Stimulated activated CD8-positive, alpha-beta memory T cell treated with anti-CD3 and anti-CD28 coated beads, Interleukin-7, amount 100 ng/mL, for 1 hour (primary cell): ENCODE results near the gene GRPEL1.

Experiments
- DNase-seq, 2 donors: peaks; one replicate each; pipeline ENCODE4 v3.0.0-alpha.2; 2020; ENCODE audit warnings: low read depth in 2 of 2

Gene GRPEL1

DNA sequence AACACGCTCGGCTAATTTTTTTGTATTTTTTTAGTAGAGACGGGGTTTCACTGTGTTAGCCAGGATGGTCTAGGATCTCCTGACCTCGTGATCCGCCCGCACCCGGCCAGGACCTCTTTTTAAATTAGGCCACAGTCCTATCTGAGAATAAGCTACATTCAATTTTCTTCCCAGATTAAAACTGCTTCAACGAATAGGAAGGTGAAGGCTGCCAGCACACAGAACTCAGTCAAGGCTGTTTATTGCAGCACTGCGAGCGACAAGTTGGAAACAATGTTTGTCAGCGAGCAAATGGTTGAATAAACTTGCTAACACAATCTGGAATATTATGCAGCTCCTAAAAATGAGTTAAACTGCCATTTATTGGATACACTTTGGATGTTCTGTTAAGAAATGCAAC lies 1.9 kb downstream of the GRPEL1 start:
- DNase-seq = no peak

DNA sequence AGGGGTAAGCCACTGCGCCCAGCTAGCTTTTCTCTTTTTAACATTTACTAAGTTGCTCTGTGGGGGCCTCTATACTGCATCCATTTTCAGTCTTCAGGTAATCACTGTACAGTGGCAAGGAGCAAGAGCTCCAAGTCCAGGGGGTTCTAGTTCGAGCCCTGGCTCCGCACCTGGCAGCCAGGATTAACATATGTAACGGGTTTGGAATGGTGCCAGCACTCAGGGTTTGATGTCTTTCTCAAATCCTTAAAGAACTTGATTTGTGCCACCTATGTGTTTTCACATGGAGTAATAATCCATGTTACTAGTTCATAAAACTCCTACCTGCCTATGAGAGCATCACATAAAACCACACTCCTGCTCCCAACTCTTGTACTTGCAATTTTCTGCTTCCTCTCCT lies 4.5 kb downstream of the GRPEL1 start:
- no peak for DNase-seq

DNA sequence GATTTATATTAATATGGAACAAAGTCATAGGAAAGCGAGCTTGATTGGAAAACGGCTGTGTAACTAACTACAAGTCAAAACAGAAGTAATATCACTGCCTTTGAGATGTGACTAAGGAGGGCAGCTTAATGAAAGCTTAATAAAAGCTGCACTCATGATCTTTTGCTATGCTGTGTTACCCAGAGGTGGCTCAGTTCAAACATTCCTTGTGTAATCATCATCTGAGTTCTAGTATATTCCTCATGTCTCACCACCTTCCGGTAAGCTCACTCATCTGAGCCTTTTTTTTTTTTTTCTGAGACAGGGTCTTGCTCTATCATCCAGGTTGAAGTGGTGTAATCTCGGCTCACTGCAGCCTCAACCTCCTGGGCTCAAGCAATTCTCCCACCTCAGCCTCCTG lies 5.0 kb downstream of the GRPEL1 start:
- DNase-seq = no peak

DNA sequence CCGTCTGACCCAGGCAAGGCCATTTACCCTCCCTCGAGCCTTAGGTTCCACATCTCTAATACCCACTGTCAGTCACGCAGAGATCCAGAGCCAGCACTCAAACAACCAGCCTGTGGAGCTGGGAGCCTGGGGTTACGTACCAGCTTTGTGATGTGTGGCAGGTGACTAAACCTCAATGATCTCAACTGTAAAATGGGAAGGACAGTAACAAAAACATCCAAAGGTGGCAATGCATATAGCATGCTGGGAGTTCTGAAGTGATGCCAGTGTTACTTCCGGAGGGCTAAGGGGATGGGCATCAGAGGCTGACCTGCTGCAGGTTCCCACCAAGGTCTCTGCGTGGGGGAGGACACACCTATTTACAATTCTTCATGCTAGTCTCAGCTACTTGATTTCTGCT lies 6.0 kb downstream of the GRPEL1 start:
- no peak for DNase-seq

DNA sequence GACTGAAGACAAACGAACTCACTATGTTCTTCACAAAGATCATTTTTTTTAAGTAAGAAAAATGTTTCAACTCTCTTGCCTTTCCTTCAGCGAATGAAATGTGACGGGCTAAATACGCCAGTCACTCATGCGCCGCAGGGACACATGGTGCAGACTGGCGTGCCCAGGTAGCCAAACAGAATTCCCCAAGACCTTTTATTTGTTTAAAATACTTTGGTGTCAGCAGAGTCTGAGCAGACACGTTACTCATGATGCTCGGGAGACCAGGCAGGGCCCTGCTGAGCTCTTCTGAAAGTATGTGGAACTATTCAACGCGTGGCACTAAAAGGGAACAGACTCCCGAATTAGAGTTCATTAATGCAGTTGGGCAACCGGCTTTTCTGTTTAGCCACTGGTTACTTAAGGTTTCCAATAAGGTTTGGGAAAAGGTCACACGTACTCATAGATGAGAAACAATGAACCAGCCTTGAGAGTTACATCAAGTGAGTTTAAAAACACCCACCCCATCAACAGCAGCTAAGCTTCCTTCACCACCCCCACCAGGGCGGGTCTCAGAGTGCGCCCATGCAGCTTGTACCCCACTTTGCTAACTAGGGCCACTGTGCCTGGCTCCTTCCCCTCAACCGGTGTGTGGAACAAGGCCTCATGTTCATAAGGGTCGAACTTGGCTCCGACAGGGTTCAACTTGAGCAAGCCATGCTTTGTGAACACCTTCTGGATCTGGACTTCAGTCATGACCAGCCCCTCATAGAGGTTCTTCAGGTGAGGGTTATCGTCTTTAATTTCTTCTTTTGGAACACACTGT lies 7.3 kb downstream of the GRPEL1 start:
- no peak for DNase-seq

DNA sequence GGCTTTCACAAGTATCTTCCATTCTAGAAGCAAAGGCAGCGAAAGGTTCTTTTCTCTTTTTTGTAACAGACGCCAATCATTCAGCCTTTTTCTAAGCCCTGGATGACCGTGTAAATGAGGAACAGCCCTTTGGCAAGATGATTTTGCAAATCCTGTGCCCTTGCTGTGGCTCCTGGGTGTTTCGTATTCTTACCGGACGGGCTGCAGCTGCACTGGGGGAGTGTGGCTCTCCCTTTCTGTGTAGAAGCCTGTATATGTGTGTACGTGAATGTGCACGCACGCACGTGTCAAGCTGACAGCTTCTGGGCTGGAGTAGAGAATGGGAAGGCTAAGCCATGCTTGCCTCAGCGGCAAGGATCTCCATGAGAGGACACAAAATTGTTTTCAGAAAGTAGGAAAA lies 8.2 kb downstream of the GRPEL1 start:
- DNase-seq = no peak

DNA sequence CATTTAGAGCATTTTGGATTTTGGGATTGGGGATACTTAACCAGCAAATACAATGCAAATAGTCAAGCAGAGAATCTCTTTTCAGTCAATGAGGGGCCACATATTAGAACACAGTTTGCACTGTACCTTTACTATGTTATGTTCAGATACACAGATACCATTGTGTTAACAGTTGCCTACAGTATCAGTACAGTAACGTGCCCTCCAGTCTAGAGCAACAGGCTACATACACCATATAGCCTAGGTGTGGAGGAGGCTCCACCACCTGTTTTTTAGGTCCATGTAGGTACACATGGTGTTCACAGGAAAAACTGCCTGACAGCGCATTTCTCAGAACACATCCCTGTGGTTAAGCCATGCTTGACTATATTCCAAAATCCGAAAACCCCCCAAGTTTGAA lies 9.1 kb downstream of the GRPEL1 start:
- no peak for DNase-seq

DNA sequence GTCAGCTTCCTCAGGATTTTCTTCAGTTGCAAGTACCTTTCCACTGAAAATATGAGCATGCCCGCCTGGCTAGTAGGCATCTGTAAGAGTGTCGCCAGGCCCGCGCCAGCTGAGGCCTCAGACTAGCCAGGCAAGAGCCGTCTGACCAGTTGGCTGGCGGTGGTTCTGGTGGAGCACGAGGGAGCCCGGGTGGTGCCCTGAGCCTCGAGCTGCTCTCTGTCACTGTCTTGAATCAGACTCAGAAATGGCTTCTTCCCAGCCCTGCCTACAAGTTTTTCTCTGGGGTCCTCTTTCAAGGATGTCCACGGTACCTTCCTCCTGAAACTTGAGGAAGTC lies 11.9 kb downstream of the GRPEL1 start:
- DNase-seq = no peak

DNA sequence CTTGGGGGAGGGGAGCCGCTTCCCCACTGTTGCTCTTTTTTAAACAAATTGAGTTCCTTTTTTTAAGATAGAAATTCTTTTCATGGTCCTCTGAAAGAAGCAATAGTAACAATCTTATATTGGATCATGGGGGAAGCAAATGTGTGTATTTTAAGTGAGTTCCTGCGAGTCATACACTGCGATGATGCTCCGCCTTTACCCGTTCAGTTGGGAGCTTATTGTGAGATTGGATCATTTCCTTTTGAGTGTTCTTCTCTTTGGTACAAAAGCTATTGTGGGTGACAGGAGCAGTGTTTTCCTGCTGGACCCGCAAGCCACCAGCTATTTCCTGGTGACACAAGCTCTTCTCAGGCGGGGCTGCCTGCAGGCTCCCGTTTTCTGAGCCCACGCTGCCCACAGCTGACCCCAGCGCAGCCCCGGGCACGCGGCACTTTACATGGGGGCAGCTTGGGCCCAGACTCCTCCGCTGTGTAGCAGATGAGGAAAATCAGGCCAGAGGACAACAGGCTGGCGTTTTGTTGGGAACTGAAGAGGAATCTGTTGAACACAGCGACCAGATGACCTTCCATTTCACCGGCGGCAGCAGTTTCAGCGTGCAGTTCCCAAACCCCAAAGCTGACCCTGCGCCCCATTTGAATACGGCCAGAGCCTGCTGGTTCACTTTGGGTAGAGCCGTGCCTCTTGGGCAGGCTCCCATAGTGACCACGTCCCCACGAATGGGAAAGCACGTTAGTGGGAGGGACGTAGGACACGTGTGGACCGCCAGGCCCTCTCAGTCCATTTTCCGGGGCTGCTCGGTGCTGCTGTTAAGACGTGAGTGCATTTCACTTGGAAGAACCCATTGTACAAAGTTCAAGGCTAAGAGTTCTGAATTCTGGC lies 12.5 kb downstream of the GRPEL1 start:
- DNase-seq = no peak

DNA sequence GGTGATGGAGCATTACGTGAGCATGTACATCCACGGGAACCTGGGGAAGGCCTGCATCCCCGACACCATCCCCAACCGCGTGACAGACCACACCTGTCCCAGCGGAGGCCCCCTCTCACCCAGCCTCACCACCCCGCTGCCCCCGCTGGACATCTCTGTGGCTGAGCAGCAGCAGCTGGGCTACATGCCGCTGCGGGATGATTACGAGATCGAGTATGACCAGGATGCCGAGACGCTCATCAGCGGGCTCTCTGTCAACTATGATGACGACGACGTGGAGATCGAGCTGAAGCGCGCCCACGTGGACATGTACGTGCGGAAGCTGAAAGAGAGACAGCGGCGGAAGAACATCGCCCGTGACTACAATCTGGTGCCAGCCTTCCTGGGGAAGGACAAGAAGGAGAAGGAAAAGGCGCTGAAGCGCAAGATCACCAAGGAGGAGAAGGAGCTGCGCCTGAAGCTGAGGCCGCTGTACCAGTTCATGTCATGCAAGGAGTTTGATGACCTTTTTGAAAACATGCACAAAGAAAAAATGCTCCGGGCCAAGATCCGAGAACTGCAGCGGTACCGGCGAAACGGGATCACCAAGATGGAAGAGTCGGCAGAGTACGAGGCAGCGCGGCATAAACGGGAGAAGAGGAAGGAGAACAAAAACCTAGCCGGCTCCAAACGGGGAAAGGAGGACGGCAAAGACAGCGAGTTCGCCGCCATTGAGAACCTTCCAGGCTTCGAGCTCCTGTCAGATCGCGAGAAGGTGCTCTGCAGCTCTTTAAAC lies 13.6 kb downstream of the GRPEL1 start:
- DNase-seq = no peak

DNA sequence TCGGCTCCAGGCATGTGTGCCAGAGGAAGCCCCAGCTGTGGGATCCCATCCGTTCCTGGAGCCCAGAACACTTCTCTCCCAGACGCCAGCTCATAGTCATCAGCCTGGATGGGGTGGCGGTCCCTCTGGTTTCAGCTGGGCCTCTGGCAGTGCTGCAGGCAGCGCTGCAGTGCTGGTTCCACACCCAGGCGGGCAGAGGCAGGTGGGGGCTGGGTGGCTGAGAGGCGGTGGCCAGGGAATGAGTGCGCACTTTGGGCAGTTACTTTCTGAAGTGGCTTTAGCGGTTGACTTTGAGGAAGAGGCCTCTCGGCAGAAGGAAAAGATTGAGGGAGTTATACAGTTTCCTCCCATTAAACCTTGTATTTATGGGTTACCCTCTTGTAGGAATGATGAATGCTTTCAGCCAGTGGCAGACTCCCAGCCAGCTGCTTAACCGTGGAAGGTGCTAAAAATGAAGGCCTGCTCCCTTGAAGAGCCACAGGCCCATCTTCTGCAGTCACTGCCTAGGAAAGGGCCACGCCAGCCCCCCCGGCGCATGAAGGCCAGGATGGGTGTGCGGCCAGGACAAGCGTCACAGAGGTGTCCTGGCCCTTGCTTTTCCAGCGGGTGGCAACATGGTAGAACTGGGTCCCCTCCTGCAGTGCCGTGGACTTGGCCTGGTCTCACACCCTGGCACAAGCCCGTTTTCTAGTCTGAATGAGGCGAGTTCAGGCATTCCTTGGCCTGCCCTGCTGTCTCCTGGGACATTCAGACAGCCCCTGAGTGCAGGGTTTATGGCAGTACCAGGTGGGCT lies 14.7 kb downstream of the GRPEL1 start:
- no peak for DNase-seq

DNA sequence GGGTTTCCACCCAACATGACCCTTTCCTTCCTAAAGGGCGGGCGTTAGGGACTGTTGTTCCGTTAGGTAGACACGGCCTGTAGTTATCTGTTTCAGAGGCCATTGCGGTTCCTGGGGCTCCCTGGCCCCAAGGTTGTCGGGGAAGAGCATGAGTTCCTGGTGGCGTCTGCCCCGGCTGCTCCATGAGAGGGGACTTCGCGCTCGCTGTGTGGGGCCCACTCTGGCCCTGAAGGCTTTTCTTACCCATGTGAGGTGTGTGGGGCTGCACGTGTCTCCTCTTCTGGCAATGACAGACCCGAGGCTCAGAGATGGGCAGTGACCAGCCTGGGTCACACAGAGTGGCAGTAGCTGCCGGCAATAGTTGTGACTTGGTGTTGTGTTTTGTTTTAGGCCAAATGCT lies 15.6 kb downstream of the GRPEL1 start:
- DNase-seq = no peak

DNA sequence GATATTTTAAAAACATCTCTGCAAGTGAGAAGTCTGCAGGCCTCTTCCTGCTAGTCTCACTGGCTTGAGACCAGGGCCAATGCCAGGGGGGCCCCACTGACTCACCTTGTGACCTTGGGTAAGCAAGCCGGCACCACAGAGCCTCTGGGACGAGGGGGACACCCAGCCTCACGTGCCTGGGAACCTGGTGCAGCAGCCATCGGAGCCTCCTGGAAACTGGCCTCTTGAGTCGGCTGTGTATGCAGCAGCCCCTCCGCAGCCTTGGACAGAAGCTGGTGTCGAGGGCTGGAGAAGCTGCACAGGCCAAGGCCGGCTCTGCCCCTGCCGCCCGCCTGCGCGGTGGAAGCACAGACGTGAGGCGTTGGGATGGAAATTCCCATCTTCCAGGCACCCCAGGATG lies 16.0 kb downstream of the GRPEL1 start:
- DNase-seq = no peak

DNA sequence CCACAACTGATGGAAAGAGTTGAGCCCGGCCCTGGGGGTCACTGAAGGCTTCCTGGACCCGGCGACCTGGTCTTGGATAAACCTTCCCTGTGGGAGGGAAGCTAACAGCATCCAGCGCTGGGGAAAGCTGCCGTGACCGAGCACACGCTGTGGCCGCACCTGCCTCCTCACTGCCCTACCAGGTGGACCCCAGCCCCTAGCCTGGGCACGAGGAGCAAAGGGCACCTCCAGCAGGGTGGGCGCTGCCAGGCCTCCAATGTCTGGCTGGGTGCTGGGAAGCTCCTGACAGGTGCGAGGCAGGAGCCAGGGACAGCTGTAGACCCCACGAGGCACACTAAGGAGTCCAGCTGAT lies 16.7 kb downstream of the GRPEL1 start:
- no peak for DNase-seq

DNA sequence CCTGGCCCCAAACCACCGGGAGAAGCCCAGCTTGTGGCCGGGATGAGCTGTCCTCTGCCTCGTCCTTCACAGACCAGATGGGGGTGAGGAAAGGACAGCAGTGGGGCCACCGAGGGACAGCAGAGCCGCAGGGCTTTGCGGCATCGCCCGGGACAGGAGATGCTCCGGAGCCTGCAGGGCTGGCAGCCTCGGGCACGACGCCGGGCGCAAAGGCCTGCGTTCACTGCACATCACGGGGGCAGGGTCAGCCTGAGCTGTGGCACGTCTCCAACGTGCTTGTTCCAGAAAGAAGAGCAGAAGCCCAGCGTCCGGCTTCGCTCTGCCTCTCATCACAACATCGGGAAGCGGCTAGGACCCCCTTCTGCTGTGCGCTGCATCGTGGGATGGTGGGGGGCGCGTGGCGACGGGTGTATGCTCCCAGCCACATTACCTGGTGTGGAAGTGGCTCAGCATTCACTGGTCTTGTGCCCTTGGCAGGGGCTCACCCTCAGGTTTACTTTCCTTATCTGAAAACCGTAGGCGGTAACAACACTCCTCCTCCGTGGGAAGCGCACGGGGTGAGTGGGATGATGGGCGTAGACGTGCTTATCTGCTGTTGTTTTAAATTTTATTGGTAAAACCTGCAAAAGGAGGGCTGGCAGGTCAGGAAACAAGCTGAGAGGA lies 17.3 kb downstream of the GRPEL1 start:
- DNase-seq = no peak

DNA sequence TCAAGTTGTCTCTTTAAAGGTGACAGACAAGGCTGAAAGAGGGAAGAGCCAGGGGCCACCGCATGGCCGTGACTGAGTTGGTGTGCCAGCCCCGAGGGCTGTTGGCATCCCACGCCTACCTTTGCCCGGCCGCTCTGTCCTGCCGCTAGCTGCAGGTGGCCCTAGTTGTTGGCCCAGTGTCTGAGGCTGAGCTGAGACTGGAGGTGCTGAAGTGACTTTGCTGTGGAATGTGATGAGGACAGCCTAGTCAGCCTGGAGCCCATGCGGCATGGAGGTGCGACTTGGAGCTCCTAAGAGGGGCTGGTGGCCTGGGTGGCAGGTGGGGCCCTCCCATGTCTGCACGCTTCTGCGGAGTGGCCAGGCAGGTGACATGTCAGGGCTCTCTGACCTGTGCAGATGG lies 18.1 kb downstream of the GRPEL1 start:
- no peak for DNase-seq

DNA sequence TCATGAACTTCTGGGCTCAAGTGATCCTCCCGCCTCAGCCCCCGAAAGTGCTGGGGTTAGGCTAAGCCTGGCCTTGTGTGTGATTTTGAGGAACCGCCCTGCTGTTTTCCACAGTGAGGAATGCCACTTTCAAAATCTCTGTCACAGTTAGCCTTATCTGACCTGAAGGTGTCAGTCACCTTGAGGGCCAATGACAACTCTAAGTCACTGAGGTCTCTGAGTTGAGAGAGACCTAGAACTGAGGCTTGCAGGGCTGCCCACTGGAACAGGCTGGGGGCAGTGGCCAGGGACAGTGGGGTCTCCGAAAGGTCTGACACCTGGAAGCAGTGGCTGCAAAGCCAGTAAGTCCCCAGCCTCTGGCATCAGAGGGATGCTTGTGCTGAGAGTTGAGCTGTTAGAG lies 18.6 kb downstream of the GRPEL1 start:
- no peak for DNase-seq

DNA sequence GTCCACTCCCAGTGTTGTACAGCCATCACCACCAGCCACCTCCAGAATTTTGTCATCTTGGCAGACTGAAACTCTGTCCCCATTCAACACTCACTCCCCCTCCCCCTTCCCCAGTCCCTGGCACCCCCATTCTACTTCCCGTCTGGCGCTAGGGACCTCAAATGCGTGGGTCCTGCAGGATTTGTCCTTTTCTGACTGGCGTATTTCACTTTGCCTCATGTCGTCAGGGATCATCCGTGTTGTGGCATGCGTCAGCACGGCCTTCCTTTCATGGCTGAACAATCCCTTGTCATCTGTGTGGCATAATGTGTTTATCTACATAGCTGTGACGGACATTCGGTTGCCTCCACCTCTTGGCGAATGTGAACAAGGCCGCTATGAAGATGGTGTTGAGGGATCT lies 19.2 kb downstream of the GRPEL1 start:
- DNase-seq = no peak

DNA sequence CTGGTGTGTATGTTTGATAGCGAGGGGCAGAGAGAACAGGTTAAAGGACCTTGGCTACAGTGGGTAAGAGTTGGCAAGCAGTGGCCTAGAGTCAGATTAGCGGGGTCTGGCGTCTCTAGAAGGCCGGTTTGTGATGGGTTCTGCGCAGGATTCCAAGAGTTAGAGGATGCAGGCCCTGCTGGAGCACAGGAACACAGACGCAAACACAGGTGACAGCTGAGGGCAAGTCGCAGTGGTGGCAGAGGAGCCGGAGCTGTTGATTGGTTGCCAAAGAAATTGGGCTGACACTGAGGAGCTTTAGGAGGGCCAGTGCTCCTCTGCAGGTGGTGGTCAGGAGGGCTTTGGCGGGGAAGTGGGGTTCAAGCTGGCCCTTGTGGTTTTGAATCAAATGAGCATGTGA lies 20.9 kb downstream of the GRPEL1 start:
- no peak for DNase-seq

DNA sequence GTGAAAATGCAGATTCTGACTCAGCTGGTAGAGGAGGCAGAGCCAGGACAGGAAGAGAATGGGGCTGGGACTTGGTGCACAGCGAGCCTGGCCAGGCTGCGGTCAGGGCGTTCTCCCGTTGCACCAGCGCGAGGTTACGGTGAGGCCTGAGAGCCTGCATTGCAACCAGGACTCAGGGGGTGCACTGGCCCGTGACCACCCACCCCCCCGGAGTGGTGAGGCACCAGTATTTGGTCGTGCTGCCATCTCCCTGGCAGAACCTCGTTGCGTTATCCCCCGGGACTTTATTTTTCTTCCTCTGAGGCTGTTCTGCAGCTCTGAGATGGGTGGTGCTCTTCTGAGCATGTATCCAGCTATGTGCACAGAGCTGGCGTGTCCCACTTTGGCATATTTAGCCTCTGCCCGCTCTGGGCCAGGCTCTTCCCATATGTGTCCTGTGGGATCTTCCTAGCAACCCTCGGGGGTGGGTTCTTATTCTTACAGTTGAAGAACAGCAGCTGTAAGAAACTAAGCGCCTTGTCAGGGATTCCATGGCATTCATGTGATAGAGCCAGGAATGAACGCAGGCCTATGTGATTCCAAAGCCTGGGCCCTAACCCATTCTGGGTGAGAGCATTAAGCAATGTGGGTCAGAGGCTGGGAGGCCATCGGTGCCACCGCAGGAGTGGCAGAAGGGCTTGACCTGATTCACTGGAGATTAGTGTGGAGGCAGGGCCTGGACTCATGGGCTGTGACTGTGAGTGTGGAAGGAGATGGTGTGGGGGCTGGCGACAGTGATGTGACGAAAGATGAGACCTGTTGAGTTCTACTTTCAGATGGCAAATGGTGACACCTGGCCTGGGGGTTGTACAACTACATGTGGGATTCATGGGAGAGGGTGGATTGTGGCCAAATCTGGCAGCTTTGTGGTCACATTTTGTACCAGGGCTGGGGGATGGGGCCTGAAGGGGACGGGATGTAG lies 21.6 kb downstream of the GRPEL1 start:
- DNase-seq = no peak
